ENCODE measurements around the gene RERE.
A peak's percentile ranks its signal among the peaks of the same experiment; 100 is the strongest.

RERE gene

GRCh38 chr1:8817412-8818324 lies at the start of gene RERE:
RERE (minus strand) TSS chr1:8817640.
- TF ChIP-seq, protein P1, sequence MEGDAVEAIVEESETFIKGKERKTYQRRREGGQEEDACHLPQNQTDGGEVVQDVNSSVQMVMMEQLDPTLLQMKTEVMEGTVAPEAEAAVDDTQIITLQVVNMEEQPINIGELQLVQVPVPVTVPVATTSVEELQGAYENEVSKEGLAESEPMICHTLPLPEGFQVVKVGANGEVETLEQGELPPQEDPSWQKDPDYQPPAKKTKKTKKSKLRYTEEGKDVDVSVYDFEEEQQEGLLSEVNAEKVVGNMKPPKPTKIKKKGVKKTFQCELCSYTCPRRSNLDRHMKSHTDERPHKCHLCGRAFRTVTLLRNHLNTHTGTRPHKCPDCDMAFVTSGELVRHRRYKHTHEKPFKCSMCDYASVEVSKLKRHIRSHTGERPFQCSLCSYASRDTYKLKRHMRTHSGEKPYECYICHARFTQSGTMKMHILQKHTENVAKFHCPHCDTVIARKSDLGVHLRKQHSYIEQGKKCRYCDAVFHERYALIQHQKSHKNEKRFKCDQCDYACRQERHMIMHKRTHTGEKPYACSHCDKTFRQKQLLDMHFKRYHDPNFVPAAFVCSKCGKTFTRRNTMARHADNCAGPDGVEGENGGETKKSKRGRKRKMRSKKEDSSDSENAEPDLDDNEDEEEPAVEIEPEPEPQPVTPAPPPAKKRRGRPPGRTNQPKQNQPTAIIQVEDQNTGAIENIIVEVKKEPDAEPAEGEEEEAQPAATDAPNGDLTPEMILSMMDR (IDR thresholded peaks at IDR 0.05; ENCODE audit: low read depth, low read length), result no peak

DNA sequence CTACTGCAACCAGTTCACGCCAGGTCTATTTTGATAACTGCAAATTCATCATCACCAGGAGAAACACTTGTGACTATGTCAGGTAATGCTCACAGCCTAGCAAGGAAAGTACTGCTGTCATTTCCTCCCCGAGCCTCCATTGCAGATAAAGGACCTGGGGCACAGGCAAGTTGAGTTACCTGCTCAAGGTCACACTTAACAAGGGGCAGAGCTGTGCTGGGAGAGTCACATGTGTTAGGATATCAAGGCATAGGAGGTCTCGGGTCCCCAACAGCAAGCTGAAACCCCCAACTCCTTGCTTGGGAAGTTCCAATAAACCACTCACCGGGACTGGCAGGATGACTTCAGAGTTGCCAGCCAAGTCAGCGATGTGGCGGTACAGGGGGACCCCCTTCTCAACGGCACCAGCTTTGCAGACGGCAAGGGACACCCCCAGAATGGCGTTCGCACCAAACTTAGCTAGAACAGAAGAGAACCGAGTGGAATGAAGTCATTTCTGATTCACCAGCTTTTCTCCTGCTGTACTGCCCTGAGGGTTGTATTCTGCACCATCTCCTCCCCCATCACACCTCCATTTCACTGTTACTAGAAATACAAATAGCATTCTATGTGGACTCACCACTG lies 49.5 kb upstream of the RERE start:
- TF ChIP-seq, protein P1 (IDR thresholded peaks at IDR 0.05; ENCODE audit: low read depth, low read length), result no peak
- no peak for DNase-seq (ENCODE audit: extremely low read depth, low read depth)

More at GRCh38 chr1:8817412-8818324, at the start of gene RERE:
- DNase-seq (ENCODE audit: extremely low read depth, low read depth), result peak; percentile 88

GRCh38 chr1:8866173-8866791 lies 48.8 kb upstream of the RERE start:
- TF ChIP-seq, protein P1 (IDR thresholded peaks at IDR 0.05; ENCODE audit: low read depth, low read length), result no peak
- DNase-seq (ENCODE audit: extremely low read depth, low read depth), result no peak

GRCh38 chr1:8864713-8865344 lies 47.4 kb upstream of the RERE start:
- no peak for DNase-seq (ENCODE audit: extremely low read depth, low read depth)
- TF ChIP-seq, protein P1 (IDR thresholded peaks at IDR 0.05; ENCODE audit: low read depth, low read length), result no peak

GRCh38 chr1:8863794-8864233 lies 46.4 kb upstream of the RERE start:
- DNase-seq (ENCODE audit: extremely low read depth, low read depth), result no peak
- TF ChIP-seq, protein P1 (IDR thresholded peaks at IDR 0.05; ENCODE audit: low read depth, low read length), result no peak

DNA sequence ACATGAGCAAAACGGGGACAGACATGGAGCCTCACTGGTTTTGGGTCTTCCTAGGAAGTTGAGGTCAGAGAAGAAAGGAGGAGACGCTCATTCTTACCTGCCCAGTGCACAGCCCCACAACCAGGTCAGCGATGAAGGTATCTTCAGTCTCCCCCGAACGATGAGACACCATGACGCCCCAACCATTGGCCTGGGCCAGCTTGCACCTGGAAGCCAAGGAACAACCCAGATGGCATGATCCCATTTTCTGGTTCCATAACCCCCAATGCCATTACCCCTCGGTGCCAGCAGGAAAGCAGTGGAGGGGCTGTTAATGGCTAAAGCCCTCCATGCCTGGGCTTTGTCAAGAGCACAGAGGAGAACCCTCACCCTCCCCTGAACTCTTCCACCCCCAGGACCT lies 45.7 kb upstream of the RERE start:
- no peak for DNase-seq (ENCODE audit: extremely low read depth, low read depth)
- TF ChIP-seq, protein P1 (IDR thresholded peaks at IDR 0.05; ENCODE audit: low read depth, low read length), result no peak
